Ishikawa (cell line): ENCODE measurements around the gene SLC22A3.

Experiments
- CEBPB ChIP-seq: IDR thresholded peaks from 2 replicates; pipeline ENCODE4 v1.6.1; 2012
- CREB1 ChIP-seq: IDR thresholded peaks from 2 replicates; pipeline ENCODE4 v1.6.1; 2012; ENCODE audit warnings: low read depth
- EGR1 ChIP-seq: IDR thresholded peaks from 2 replicates; pipeline ENCODE4 v1.6.1; 2012
- EP300 ChIP-seq: IDR thresholded peaks from 2 replicates; pipeline ENCODE4 v1.6.1; 2012; ENCODE audit warnings: borderline replicate concordance
- FOXM1 ChIP-seq: IDR thresholded peaks from 2 replicates; pipeline ENCODE4 v1.6.1; 2012; ENCODE audit warnings: low read depth, borderline replicate concordance
- NFIC ChIP-seq: IDR thresholded peaks from 2 replicates; pipeline ENCODE4 v1.6.1; 2012
- RAD21 ChIP-seq: IDR thresholded peaks from 2 replicates; pipeline ENCODE4 v1.6.1; 2012; ENCODE audit warnings: low read depth
- REST ChIP-seq: IDR thresholded peaks from 2 replicates; pipeline ENCODE4 v1.6.1; 2012; ENCODE audit warnings: low read depth, mild to moderate bottlenecking
- TAF1 ChIP-seq: IDR thresholded peaks from 2 replicates; pipeline ENCODE4 v1.6.1; 2012; ENCODE audit warnings: low read depth, mild to moderate bottlenecking
- TCF12 ChIP-seq: IDR thresholded peaks from 2 replicates; pipeline ENCODE4 v1.6.1; 2012; ENCODE audit warnings: low read depth
- TEAD4 ChIP-seq: IDR thresholded peaks from 2 replicates; pipeline ENCODE4 v1.6.1; 2012
- USF1 ChIP-seq: IDR thresholded peaks from 2 replicates; pipeline ENCODE4 v1.6.1; 2012
- YY1 ChIP-seq: IDR thresholded peaks from 2 replicates; pipeline ENCODE4 v1.6.1; 2012; ENCODE audit warnings: low read depth
- ZBTB7A ChIP-seq: IDR thresholded peaks from 2 replicates; pipeline ENCODE4 v1.6.1; 2012; ENCODE audit warnings: low read depth
- TF ChIP-seq, protein P1 (sequence below): IDR thresholded peaks from 2 replicates; pipeline ENCODE4 v1.6.1; 2012

Gene SLC22A3

DNA sequence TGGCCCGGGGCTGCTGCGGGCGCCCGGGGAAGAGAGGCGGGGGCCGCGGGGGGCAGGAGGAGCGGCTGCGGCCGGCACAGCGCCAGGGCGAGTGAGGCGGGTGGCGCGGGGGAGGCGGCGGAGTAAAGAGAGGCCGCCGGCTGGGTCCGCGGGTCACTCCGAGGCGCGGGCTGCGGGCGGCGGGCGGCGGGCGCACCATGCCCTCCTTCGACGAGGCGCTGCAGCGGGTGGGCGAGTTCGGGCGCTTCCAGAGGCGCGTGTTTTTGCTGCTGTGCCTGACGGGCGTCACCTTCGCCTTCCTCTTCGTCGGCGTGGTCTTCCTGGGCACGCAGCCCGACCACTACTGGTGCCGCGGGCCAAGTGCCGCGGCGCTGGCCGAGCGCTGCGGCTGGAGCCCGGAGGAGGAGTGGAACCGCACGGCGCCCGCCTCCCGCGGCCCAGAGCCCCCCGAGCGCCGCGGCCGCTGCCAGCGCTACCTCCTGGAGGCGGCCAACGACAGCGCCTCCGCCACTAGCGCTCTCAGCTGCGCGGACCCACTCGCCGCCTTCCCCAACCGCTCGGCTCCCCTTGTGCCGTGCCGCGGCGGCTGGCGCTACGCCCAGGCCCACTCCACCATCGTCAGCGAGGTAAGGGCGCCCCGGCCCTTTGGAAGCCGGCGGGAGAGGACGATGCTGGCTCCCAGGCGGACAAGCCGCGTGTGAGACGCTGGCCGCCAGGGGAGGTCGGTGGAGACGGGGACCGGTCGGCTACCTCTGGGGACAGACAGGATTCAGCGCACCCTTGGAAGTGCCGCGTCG, at the start of gene SLC22A3:
SLC22A3 (plus strand) TSS at position 156 of the 797 bp plus-strand sequence; CDS start at position 198, 42 bp downstream.
- no peak for TF ChIP-seq RAD21
- no peak for TF ChIP-seq NFIC
- no peak for TF ChIP-seq EGR1
- TF ChIP-seq USF1: no peak
- no peak for TF ChIP-seq FOXM1
- TF ChIP-seq CREB1: no peak
- TF ChIP-seq REST: no peak
- TF ChIP-seq TCF12: no peak
- no peak for TF ChIP-seq EP300
- TF ChIP-seq, protein P1, sequence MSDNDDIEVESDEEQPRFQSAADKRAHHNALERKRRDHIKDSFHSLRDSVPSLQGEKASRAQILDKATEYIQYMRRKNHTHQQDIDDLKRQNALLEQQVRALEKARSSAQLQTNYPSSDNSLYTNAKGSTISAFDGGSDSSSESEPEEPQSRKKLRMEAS: no peak

GRCh38 chr6:160299559-160299958, 48.6 kb upstream of the SLC22A3 start:
- TF ChIP-seq REST: no peak
- TF ChIP-seq CEBPB: no peak
- no peak for TF ChIP-seq TEAD4
- no peak for TF ChIP-seq ZBTB7A
- TF ChIP-seq NFIC: no peak
- no peak for TF ChIP-seq CREB1
- no peak for TF ChIP-seq RAD21
- TF ChIP-seq EP300: no peak
- no peak for TF ChIP-seq EGR1
- no peak for TF ChIP-seq YY1
- TF ChIP-seq TCF12: no peak
- TF ChIP-seq USF1: no peak
- no peak for TF ChIP-seq TAF1
- TF ChIP-seq FOXM1: no peak
- TF ChIP-seq, protein P1: no peak

DNA sequence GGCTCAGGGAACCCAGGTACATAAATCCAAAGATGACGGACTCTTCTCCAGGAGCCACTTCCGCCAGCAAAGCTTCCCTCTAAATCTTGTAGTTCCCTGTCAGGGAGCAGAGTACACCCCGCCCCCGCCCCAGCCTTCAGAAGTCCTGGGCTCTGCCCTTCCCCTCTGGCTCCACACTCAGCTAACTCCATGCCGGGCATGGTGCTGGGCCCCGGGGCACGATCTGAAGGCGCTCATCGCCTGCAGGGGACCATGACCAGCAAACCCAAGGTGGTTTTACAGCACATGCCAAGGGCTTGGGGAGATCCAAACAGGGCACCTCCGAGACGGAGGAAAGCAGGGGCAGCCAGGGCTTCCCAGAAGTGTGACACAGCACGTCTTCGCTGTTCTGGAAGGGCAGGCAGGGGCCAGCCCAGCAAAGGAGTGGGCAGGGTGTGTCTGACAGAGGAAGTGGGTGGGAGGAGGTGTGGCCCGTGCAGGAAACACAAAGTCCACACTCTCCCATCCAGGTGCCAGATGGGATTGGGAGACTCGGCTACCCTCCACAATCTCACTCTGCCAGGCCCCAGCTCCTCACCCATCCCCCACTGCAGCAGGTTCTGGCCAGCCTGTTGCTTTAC, 48.0 kb upstream of the SLC22A3 start:
- TF ChIP-seq FOXM1: no peak
- TF ChIP-seq, protein P1: no peak
- TF ChIP-seq CREB1: no peak
- TF ChIP-seq EGR1: no peak
- no peak for TF ChIP-seq CEBPB
- no peak for TF ChIP-seq ZBTB7A
- no peak for TF ChIP-seq TEAD4
- no peak for TF ChIP-seq EP300
- no peak for TF ChIP-seq REST
- no peak for TF ChIP-seq TAF1
- no peak for TF ChIP-seq YY1
- no peak for TF ChIP-seq NFIC
- no peak for TF ChIP-seq USF1
- no peak for TF ChIP-seq RAD21
- no peak for TF ChIP-seq TCF12
